Measurements from ENCODE around the gene SARNP.
A peak's percentile ranks its signal among the peaks of the same experiment; 100 is the strongest.
"Not testable (repeated sequence)": the region's sequence is repeated elsewhere in the genome, so short reads cannot be mapped to it uniquely, and the experiment has no call there.

SARNP gene

DNA sequence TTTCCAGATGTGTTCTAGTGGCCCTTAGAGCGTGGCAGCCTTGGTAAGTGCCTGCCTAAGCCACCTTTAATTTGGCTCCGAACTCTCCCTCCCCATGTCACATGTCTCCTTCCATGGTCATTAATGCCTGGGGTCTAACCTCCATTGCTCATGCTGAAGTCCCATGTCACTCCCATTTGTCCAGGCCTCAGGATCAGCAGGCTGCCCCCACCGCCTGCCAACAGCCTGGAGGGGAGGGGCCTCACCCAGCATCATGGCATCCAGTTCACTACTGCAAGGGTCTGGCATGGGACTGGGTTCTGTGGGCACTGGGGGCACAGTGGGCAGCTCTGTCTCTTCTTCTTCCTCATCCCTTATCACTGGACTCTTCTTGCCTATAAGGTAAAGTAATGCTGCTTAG lies 20.8 kb upstream of the SARNP start:
- no peak for DNase-seq

GRCh38 chr12:55834400-55834799 lies 16.9 kb upstream of the SARNP start:
- DNase-seq = not testable (repeated sequence)

GRCh38 chr12:55833056-55833455 lies 15.5 kb upstream of the SARNP start:
- no peak for DNase-seq

DNA sequence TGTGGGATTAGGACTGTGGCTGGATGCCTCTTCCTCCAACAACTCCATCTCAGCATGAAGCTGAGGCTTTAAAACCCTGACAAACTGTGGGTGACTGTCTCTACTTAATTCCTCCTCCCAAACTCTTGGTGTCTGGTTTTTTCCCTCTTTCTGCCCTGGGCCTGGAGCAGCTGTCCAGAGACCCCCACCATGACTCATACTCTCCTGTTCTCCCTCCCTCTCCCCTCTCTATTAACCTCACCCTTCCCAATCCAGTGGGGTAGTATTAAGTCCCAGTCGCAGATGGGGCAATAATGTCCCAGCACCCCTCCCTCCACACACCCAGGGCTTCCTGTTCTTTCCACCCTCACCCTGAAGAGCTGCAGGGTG lies 13.9 kb upstream of the SARNP start:
- no peak for DNase-seq

DNA sequence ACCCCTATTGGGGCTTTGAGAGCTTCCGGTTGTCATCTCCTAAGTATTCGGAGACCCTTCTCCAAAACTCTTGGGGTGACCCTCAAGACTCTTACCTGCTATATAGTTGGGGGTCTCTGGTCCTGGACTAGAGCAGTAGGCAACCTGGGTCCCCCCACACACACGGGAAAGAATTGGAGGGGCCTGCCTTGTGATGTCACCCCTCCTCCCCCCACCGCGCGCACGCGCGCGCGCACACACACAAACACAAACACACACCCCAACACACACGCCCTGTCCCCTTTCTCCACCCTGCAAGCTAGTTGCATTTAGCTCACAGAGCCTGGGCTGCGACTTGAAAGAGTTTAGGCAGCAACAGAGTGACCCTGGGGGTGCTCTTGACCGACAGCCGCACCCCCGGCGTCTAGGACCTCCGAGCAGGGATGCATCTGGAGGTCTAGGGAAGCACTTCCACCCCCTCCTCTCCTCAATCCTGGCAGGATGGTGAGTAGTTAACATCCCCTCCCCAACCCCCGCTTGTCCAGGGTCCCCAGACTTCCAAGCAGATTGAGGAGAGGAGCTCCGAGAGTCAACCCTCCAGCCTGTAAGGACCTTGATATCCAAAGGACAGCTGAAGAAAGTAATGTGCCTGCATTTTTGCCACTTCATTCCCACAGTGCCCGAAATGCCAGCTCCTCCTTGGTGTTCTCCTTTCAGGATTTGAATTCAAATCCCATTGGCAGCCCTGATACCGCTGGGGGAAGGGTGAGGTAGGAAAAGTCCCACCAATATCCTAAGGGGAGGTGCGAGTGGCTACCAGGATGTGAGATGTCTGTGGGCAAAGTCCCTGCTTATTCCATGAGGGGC lies 13.3 kb upstream of the SARNP start:
- peak; percentile 77 for DNase-seq

- DNase-seq = peak; percentile 66
Observed at GRCh38 chr12:55829967-55830600, 12.6 kb upstream of the SARNP start.

GRCh38 chr12:55828357-55828756 lies 10.8 kb upstream of the SARNP start:
- no peak for DNase-seq

DNA sequence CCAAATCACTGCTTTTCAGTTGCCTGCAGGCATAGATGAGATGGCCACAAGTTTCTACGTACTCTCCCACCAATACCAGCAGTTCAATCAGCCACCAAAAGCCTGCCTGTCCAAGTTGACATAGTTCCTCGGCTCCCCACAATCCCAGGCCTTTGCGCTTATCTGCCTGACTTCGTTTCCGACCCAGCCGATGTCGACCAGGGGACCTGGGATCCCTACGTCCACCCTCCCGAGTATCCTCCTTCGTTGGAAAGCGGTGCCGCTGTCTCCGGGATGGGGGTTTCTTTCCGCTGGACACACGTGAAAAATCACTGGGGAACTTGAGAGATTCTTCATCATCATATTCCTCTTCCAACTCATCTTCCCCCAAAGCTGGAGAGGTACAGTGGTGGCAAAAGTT lies 10.3 kb upstream of the SARNP start:
- no peak for DNase-seq

DNA sequence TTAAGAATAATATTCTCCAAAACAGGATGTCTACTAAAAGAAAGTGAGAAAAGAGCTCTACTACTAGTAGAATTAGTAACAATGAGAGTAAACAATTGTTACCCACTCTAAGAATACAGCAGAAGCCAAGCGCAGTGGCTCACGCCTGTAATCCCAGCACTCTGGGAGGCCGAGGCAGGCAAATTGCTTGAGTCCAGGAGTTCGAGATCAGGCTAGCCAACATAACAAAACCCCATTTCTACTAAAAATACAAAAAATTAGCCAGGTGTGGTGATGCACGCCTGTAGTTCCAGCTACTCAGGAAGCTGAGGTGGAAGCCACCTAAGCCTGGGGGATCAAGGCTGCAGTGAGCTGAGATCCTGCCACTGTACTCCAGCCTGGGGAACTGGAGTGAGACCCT lies 7.2 kb upstream of the SARNP start:
- DNase-seq = peak; percentile 46

DNA sequence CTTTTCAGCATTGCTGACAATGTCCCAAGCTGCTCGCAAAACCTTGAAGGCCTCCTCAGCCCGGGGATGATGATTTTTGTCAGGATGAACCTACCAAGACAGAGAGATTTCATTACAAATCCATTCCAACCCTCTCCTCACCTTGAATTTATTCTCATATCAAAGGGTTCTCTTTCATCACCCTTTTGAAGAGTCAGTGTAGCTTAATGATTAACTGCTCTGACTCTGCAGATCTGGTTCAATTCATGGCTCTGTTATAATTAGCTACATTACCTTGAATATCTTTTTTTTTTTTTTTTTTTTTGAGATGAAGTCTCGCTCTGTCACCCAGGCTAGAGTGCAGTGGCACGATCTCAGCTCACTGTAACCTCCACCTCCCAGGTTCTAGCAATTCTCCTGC lies 5.9 kb upstream of the SARNP start:
- DNase-seq = no peak

DNA sequence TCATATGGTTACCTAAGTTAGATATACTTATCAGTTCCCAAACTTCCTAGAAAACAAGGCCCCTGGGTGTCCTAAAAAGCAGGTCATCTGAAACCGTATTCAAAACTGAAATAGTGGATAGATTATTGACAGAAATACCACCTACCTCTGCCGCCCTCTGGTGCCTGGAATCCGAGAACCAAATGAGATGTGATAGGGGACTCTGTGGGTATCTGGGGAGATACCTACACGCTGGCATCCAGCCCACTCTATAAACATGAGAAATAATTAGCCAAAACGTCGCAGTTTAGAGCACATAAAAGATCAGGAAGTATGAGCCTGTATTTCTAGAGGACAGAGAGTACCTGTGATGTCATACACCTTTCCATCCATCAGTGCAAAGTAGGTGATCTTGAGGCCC lies 4.7 kb upstream of the SARNP start:
- peak; percentile 43 for DNase-seq

DNA sequence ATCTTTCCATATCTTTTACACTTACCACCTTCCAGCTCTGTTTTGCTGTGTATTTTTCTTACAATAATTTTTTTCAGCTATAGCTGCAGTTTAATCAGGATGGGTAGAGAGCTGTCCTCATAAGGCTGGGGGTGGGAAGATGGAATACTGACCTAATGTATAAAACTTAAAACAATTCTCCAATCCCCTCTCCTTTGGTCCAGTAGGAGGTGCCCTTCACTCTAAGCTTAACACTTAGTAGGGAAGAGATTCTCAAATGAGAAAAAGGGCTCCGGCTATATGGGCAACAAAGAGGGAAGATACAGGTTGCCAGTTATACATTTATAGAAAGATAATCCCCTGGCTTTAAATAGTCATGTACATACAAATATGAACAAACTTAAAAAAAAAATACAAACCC lies 3.2 kb upstream of the SARNP start:
- DNase-seq = no peak

- no peak for DNase-seq
Observed at GRCh38 chr12:55818886-55819285, 1.4 kb upstream of the SARNP start.

GRCh38 chr12:55818140-55818728 lies 710 bp upstream of the SARNP start:
- no peak for DNase-seq

- no peak for DNase-seq
Observed at GRCh38 chr12:55816881-55817344, 611 bp downstream of the SARNP start.

DNA sequence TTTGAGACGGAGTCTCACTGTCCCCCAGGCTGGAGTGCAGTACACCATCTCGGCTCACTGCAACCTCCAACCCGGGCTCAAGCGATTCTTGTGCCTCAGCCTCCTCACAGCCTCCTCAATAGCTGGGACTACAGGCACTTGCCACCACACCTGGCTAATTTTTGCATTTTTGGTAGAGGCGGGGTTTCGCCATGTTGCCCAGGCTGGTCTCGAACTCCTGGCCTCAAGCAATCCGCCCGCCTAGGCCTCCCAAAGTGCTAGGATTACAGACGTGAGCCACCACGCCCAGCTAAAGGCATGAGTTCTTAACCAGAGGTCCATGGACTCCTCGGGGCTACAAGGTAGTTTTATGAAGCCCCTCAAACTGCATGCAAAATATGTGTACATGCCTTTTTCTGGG lies 2.1 kb downstream of the SARNP start:
- DNase-seq = no peak

- no peak for DNase-seq
Observed at GRCh38 chr12:55814257-55814656, 3.3 kb downstream of the SARNP start.

DNA sequence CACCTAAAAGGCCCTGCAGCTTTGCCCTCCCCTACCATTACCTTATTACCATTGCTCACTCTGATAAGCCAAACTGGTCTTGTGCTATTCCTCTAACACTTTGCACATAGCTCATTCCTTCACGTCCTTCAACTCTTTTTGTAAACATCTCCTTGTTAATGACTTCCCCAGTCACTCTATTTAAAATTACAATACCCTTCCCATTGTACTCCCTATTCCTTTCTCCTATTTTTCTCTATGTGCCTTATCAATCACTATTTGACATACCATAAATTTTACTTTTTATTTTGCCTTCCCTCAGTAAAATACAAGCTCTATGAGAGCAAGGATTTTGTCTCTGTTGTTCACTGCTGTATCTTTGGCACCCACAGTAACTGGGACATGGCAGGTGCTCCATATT lies 5.4 kb downstream of the SARNP start:
- DNase-seq = no peak

DNA sequence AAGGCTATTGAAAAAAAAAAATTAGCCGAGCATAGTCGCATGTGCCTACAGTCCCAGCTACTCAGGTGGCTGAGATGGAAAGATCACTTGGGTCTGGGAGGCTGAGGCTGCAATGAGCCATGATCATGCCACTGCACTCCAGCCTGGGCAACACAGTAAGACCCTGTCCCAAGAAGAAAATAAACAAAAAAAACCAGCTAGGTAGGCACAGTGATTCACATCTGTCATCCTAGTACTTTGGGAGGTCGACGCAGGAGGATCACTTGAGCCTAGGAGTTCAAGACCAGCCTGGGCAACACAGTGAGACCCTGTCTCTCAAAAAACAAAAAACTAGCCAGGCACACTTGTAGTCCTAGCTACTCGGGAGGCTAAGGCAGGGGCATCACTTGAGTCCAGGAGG lies 8.2 kb downstream of the SARNP start:
- DNase-seq = no peak

- DNase-seq = no peak
Observed at GRCh38 chr12:55806982-55807381, 10.5 kb downstream of the SARNP start.

DNA sequence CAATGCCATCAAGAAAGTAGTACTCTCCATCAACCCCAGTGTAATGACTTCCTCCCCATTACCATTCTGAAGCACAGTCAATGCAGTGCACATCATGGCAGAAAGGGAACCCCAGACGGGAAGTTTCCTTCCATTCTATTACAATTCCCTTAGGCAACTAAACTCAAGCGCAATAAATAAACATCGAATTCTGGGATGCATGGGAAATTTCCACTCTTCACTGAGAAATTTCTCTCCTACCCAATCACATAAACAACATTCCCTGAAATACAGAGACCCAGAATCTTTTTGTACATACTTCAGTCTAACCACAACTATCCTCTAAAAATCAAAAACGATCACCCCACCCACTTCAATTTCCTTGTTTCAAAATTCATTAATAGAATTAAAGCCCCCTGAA lies 20.0 kb downstream of the SARNP start:
- DNase-seq = no peak

DNA sequence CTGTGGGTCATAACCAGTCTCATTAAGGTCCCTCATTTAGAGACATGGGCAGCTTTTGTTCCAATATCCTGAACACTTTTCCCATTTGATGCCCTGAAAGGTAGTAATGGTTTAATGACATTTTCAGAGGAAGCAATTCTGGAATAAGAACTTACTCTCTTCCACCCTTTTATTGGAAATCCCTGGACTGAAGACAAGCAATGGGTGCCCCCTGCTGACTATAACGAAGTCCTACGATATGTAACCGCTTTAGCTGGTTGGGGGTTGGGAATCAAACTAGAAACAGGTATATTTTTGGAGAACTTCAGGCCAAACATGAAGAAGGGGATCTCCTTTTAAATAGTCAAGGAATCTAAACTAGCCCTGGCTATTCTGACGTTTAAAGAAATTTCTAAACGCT lies 20.5 kb downstream of the SARNP start:
- DNase-seq = no peak

- no peak for DNase-seq
Observed at GRCh38 chr12:55795950-55796349, 21.6 kb downstream of the SARNP start.

DNA sequence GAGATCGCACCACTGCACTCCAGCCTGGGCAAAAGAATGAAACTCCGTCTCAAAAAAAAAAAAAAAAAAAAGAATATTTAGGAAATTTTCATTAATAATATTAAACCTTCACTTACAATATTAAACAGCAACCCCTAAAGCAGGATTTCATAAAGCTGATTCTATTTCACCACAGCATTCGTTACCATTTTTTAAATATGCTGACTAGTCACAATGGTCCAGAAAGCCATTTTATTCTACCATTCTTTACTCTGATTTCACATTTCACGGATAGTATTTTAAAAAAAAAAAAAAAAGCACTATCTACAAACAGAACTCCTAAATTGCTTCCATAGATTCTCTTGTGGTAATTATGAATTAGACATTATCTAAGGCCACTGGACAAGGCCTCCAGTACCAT lies 27.6 kb downstream of the SARNP start:
- no peak for DNase-seq

All from activated CD8-positive, alpha-beta memory T cell treated with anti-CD3 and anti-CD28 coated beads, Interleukin-2, amount 50 U/mL, for 48 hours (primary cell).